Measurements from ENCODE around the gene SMURF1. TPM values are rescaled to one million over a fixed set of nuclear protein-coding genes. Genes with fewer than 3 reads are reported as not detected.

SMURF1 gene
- total RNA-seq, 1 donor from 2014 or later: 44.7 TPM

GRCh38 chr7:99139036-99139435 is 4.9 kb downstream of the SMURF1 start:
- TF ChIP-seq EZH2 (IDR thresholded peaks at IDR 0.05; ENCODE audit: insufficient read depth, low read length): no peak
- TF ChIP-seq CTCF (IDR thresholded peaks at IDR 0.05; ENCODE audit: insufficient read depth, low read depth, low read length): no peak
- Mint-ChIP-seq H3K4me3 (ENCODE audit: unreplicated experiment) (peak overlapping the region; percentile 7), H3K27me3 (ENCODE audit: low read depth, unreplicated experiment) (no peaks in the 10 kb centered on the region), H3K9me3 (ENCODE audit: unreplicated experiment) (no peaks in the 10 kb centered on the region), H3K36me3 (ENCODE audit: low read depth, unreplicated experiment) (peaks cover 3% of the 10 kb centered on the region), H3K27ac (ENCODE audit: unreplicated experiment) (peak overlapping the region; percentile 72), H3K4me1 (ENCODE audit: low read depth, unreplicated experiment) (peaks cover 46% of the 10 kb centered on the region)
- H3K27me3 ChIP-seq (ENCODE audit: insufficient read depth, low read length): no peaks in the 10 kb centered on the region
- H3K27ac ChIP-seq (ENCODE audit: low read depth, low read length): no peak overlapping the region
- peaks cover 76% of the 10 kb centered on the region for H4K20me1 ChIP-seq (ENCODE audit: insufficient read depth, low read length)
- H3K9me3 ChIP-seq (ENCODE audit: insufficient read depth, low read depth, low read length): no peaks in the 10 kb centered on the region
- peaks cover 22% of the 10 kb centered on the region for H3K4me1 ChIP-seq (ENCODE audit: insufficient read depth, low read length)
- no peaks in the 10 kb centered on the region for H3K36me3 ChIP-seq (ENCODE audit: insufficient read depth, low read length)
- H3K79me2 ChIP-seq (ENCODE audit: insufficient read depth, low read length): peaks cover 81% of the 10 kb centered on the region
- no peak overlapping the region for H2AFZ ChIP-seq (ENCODE audit: low read depth, low read length)
- peak overlapping the region; percentile 37 for H3K4me2 ChIP-seq (ENCODE audit: low read length)
- no peak overlapping the region for H3K4me3 ChIP-seq (ENCODE audit: insufficient read depth, low read depth, low read length)
- DNase-seq (ENCODE audit: low read depth) (peak; percentile 65), FAIRE-seq (peak; percentile 37)
- H3K9ac ChIP-seq (ENCODE audit: low read length): no peak overlapping the region

GRCh38 chr7:99137411-99138180 is 6.3 kb downstream of the SMURF1 start:
- H3K4me1 Mint-ChIP-seq (ENCODE audit: low read depth, unreplicated experiment): peaks cover 59% of the 10 kb centered on the region
- FAIRE-seq: peak; percentile 59
- no peaks in the 10 kb centered on the region for H3K9me3 ChIP-seq (ENCODE audit: insufficient read depth, low read depth, low read length)

More at GRCh38 chr7:99137411-99138180, 6.3 kb downstream of the SMURF1 start:
- Histone ChIP-seq H3K4me3 (ENCODE audit: insufficient read depth, low read depth, low read length) (peak overlapping the region; percentile 18), H2AFZ (ENCODE audit: low read depth, low read length) (no peak overlapping the region), H3K4me2 (ENCODE audit: low read length) (peak overlapping the region; percentile 78), H3K27ac (ENCODE audit: low read depth, low read length) (peak overlapping the region; percentile 47), H3K79me2 (ENCODE audit: insufficient read depth, low read length) (peaks cover 96% of the 10 kb centered on the region), H3K9ac (ENCODE audit: low read length) (peak overlapping the region; percentile 30), H3K4me1 (ENCODE audit: insufficient read depth, low read length) (peaks cover 35% of the 10 kb centered on the region), H4K20me1 (ENCODE audit: insufficient read depth, low read length) (peaks cover 84% of the 10 kb centered on the region), H3K27me3 (ENCODE audit: insufficient read depth, low read length) (no peaks in the 10 kb centered on the region), H3K36me3 (ENCODE audit: insufficient read depth, low read length) (no peaks in the 10 kb centered on the region)
- H3K4me3 Mint-ChIP-seq (ENCODE audit: unreplicated experiment): peak overlapping the region; percentile 75
- no peaks in the 10 kb centered on the region for H3K9me3 Mint-ChIP-seq (ENCODE audit: unreplicated experiment)
- peak overlapping the region; percentile 72 for H3K27ac Mint-ChIP-seq (ENCODE audit: unreplicated experiment)
- H3K36me3 Mint-ChIP-seq (ENCODE audit: low read depth, unreplicated experiment): peaks cover 3% of the 10 kb centered on the region
- TF ChIP-seq EZH2 (IDR thresholded peaks at IDR 0.05; ENCODE audit: insufficient read depth, low read length) (no peak), CTCF (IDR thresholded peaks at IDR 0.05; ENCODE audit: insufficient read depth, low read depth, low read length) (no peak)
- DNase-seq (ENCODE audit: low read depth): peak; percentile 90
- no peaks in the 10 kb centered on the region for H3K27me3 Mint-ChIP-seq (ENCODE audit: low read depth, unreplicated experiment)
